GM21717 (cell line): ENCODE measurements around the gene BIVM.

Source experiments
- ATAC-seq: cut with Tn5 transposase; IDR thresholded peaks from one replicate; pipeline ENCODE4 v1.9.1; 2021; ENCODE audit warnings: mild to moderate bottlenecking, moderate library complexity; ENCODE audit not compliant: unreplicated experiment

BIVM gene

DNA sequence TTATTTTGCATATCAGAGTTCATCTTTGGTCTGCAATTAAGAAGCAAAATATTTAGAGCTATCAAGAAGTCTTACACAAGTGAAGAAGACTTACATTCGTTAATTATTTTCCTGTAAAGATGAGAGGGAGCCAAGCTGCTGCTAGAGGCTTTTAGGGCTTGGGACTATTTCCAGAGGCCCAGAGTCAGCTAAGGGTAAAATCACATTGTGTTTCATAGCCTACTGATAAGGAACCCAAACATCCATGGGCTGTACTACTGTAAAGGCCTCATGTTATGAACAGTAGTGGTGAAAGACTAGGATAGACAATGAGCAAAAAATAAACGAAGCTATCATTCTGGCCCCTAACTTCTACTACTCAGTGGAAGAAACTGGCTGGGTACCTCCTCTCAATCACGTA lies 14.4 kb upstream of the BIVM start:
- no peak for ATAC-seq

DNA sequence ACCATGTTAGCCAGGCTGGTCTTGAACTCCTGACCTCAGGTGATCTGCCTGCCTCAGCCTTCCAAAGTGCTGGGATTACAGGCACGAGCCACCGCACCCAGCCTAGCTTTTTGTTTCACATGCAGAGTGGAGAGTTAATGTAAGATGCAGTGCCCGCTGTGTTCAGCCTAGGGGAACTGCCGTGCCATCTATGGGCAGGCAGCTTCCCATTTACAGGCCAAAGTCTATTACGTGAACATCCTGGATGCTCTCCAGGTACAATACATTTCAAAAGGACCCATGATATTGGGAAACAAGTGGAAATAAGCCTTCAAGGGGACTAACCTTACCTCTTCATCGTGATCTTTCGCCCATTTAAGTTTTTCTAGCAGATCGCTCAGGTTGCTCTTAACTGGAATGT lies 10.2 kb upstream of the BIVM start:
- no peak for ATAC-seq

DNA sequence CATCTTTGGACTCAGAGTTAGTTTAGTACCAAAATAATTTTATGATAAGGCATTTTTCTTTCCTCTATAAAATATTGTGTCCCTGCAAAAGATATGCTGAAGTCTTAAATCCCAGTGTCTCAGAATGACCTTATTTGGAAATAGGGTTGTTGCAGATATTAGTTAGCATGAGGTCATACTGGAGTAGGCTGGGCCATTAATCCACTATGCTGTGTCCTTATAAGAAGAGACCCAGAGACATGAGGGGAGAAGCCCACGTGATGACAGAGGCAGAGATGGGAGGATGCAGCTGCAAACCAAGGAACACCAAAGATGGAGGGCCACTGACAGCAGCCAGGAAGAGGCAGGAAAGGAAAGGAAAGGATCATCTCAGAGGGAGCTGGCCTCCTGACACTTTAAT lies 6.5 kb upstream of the BIVM start:
- ATAC-seq = no peak

DNA sequence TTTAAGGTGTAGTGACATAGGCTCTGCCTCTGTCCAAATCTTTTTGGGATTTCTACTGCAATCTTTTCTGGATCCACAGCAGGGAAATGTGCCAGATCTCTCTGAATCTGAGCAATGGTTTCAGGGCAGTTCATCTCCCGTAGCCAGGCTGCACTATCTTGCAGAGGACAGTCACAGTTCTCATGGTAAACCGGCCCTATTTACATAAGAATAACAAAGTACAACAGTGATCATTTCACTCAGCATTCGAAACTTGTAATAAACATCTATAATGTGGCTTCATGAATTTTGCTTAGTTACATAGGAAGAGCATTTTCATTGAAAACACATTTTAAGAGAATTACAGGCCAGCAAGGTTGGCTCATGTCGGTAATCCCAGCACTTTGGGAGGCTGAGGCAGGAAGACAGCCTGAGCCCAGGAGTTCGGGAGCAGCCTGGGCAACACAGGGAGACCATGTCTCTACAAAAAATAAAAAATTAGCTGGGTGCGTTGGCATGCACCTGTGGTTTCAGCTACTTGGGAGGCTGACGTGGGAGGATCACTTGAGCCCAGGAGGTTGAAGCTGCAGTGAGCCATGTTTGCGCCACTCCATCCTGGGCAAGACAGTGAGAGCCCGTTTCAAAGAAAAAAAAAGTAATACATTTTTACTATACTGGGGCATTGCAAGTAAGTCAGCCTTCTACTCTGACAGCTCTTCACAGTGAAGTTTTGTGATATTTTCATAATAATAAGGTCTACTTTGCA lies 5.1 kb upstream of the BIVM start:
- no peak for ATAC-seq

DNA sequence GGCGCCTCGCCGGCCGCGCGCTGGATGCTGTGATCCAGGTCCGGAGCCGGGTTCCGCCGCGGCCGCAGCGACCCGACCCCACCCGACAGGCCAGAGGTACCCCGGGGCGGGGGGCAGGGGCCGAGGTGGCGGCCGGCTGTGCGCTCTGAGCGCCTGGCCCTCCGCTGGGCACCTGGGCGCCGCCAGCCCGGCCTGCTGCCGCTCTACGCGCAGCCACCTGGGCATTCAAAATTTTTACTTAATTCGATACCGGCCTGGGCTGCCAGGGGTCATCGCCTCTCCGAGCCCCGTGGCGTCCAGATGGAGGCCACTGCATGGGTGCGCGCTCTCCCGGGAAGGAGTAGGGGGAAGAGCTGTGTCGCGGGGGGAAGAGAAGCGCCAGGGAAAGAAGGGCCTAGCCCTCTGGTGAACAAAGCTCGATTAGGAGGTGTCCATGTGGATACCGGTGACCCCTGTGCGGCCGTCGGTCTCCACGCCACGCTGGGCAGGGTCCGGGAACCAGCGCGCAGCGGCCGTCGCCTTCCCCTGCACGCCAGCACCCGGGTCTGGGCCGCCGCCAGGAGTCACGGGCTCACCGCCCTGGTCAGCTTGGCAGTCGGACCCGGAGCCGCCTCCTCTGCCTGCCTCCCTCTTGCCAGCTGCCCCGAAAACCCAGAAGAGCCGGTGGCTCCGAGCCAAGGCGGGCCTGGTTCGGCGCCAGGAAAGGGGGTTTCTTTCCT lies 666 bp downstream of the BIVM start:
- ATAC-seq = peak; percentile 5

DNA sequence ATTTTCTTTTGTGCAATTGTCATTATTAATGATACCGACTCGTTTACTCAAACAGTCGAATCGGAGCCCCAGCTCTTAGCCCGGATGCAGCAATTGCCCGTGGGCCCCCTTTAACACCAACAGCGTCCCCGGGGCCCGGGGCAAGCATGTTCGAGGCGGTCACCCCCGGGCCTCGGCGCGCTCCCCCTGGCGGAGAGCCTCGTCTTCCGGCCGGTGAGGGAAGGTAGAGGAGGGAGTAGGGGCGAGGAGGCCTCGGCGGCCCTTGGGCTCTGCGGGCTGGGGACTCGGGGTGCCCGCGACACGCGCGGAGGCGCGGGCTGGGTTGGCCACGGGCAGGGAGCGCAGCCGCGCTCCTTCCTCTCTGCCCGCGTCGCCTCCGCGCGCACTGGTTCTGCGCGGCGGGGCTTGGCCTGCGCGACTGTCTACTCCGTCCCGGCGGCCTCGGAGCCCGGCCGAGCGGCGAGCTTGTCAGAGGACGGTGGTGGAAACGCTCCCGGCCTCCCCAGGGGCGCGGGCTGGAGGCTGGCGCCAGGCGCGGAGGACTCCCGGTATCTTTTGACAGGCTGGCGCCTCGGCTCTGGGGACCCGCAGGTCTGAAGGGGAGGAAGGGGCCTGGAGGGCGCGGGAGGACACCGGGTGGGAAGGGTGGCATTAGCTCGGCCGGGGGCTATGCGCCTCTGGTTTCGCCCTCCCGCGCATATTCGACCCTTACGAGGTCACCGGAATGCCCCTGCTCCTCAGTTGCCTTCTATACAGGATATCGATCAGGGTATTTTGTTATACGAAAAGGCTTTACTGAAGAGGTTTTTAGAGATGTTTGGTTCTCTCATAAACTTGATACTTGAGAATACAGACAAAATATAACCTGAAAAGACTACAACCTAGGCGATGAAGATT lies 1.5 kb downstream of the BIVM start:
- peak; percentile 80 for ATAC-seq

DNA sequence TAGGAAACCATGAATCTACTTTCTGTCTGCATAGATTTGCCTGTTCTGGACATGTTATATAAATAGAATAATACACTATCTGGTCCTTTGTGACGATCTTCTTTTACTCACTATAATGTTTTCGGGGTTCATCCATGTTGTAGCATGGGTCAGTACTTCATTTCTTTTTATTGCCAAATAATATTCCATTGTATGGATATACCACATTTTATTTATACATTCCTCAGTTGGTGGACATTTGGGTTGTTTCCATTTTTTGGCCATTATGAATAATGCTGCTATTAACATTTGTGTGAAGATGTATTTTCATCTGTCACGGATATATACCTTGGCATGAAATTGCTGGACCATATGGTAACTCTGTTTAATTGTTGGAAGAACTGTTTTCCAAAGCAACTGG lies 6.8 kb downstream of the BIVM start:
- ATAC-seq = no peak

DNA sequence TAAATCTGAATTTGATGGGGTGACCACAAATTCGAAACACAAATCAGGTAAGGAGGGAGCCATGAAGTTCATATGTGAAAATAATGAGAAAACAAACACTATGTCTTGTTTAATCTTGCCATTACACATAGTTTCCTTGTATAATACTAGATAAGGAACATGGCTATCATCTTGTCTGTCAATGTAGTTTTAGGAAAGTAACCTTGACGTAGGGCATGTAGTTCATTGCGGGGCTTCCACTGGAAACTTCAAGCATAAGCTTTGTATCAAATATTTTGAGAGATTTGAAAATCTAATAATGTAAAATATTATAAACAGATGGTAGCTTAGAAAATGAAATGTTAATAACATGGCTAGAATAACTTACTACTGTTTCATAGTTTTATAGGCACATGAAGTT lies 8.8 kb downstream of the BIVM start:
- ATAC-seq = no peak

DNA sequence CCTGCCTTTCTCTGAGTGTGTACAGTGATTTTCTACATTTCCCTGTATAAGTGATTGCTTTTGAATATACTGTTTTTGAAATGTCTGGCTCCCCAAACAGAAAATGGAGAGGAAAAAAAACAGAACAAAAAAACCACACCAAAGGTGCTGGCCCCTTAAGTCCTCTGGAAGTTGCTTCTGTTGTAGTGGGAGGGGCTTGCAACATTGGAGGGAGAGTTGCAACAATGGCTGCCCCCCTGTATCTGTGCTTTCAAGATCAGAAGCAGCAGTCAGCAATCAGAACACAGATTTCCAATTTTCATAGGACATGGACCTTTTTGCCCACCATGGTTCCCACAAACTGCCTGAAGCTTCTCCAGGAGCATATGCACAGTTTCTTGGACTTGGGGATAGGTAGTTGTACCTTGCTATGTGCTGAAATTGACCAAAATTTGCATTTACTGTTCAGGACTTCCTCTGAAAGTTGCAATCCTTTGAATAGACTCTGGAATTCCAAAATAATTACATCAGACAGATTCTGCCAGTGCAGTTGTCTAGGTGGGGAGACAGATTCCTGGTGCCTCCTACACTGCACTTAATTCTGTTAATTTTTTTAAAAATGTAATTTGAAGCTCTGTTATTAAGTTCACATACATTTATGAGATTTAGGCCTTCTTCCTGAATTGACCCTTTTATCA lies 13.8 kb downstream of the BIVM start:
- ATAC-seq = peak; percentile 53

DNA sequence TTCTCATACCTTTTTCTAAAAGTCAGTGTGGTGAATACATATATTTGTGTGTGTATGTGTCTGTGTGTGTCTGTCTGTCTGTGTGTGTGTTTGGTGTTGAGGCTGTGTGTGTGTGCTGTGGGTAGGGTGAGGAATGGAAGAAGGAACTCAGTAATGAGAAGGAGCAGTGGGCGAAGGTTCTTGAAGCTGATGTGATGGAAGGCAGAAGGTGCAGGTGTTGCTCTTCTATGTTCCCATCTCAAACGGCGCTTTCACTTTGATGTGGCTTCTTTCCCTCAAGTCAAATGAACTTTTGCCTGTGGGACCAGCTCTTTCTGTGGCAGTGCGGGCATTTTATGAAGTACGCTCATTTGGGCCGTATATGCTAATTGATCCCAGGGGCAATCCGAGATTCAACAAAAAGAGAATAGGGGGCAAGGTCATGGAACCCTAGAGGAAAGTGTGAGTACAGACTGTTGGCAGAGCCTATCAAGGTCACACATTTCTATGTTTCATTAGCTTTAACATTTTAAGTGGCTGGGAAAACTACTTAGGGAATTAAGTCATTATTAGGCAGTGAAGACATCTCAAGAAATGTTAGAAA lies 15.2 kb downstream of the BIVM start:
- no peak for ATAC-seq

DNA sequence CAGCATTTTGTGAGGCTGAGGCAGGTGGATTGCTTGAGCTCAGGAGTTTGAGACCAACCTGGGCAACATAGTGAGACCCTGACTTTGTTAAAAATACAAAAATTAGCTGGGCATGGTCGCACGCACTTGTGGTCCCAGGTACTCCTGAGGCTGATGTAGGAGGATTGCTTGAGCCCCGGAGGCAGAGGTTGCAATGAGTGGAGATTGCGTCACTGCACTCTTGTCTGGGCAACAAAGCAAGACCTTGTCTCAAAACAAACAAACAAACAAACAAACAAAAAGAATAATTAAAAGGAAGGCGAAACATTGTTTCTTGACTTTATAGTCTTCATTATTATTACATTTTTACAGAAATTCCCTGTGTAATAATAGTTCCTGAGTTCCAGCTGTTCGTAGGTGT lies 15.9 kb downstream of the BIVM start:
- no peak for ATAC-seq

DNA sequence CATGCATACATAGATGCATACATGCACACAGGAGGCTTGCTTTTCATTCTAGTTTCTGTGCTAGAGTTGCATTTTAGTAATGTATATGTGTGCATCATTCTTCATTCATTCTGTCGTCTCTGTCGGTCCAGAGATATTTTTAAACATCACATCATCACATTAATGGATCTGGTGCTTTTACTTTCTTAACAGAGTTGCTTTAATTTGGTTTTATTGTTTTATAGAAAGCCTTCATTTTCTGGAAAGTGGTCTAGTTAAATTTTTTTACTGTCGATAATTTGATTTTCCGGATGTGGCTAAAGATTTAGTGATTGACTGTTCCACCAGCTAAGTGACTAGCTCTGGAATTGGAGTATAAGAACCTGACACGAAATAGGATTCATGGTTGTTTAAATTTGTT lies 16.9 kb downstream of the BIVM start:
- no peak for ATAC-seq

DNA sequence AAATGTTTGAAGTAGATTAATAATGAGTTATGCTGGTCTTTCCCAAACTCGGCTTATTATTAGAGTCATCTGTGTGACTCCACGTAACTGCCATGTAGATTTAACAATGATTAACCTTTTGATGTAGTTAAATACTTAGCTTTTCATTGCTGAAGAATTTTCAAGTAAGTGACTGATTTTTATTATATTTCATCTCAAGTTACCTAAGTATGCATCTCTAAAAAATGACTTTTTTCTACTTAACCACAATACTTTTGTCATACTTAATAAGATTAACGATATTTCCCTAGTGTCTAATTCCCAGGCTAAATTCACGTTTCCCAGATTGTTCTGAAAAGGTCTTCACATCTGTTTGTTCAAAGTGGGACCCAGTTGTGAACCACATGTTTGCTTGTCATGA lies 17.8 kb downstream of the BIVM start:
- no peak for ATAC-seq

DNA sequence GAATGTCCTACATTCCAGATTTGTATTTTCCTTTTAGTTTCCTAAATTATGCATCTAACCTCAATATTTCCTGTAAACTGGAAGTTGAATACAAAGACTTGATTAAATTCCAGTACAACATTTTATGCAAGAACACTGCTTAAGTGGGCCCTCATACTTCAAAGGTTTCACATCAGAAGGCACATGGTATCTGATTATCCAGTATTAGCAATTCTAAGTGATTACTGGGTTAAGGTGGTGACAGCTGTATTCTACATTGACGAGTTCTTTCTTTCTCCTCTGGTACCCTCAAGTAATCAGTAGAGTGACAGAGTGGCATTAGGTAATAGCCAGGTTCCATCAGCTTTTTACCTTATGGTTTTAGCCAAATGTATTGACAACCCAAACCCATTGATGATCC lies 18.3 kb downstream of the BIVM start:
- no peak for ATAC-seq

DNA sequence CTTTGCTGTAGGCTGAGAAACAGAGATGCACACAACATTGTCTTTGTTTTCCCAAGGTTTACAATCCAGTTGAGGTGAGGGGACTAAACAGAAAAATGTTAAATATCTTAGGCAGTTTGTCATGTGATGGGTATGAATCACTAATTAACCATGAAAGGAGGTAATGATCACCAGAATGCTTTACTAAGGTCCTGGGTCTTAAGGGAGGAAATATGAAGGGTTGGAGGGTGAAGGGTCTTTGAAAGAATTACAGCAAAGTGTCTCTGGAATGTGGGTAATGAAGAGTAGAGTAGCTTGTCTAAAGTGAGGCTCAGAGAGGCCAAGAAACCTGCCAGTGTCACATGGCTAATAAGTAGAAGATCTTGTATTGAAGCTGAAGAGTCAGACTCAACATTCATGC lies 19.0 kb downstream of the BIVM start:
- no peak for ATAC-seq

DNA sequence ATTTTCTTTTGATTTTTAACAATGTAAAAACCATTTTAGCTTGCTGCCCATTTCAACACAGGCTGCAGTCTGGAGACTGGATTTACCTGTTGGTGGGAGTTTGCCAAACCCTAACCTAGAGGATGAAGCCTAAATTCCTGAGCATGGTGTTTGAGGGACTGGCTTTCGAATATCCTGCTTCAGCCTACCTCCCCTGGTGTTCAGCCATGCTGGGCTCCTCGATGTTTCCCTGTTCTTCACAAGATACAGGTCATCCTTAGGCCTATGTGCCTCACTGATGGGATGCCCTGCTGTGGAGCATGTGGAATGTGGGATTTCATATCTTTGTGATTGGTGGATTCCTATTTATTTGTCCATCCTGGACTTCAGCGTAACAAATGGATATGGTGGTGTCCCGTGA lies 26.5 kb downstream of the BIVM start:
- ATAC-seq = no peak

DNA sequence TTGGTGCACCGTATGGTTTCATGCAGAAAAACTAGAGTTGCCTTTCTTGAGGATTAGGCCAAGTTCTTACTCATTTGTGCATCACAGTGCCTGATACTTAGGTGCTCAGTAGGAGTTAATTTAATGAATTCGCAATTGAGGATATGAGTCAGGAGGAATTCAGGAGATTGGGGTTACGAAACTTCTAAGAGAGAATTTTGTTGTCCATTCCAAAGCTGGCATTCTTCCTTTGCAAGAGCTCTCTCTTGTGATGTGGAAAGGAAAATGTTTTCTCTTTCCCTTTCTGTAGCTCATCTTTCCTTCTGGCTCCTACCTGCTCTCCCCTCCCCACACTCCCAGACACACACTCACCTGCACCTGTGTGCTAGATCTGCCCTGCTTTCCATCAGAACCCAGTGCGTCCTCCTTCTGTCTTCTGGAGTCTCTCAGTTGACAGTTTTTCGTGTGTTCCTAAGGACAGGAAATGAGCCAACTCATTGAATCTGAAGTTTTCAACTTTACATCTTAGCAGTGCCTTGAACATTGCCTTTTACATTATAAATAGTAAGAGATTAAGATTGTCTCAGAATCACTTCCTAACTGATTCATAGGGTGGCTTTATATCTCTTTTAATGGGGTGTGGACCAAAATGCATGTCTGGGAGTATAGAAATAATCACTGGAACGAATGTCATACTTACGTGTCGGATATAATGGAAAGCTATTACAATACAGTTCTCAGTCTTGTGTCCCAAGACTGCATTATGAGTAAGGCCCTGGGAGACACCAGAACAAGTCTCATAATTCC lies 27.2 kb downstream of the BIVM start:
- ATAC-seq = no peak

DNA sequence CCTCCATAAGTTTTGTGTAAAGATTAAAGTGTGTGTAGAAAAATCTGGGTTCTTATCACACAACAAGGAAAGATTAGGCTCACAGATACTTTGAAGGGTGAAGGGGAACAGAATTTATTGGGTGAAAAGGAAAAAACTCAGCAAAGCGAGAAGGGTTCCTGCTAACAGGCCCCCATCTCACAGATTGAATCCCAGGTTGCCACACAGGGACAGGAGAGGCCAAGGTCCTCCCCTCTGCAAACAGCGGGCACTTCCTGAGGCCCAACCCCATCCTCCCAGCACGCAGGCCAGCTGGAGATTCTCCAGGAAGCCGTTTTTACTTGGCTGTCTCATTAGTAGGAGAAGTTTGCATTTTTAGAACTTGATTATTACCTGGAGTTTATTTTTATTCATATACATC lies 31.7 kb downstream of the BIVM start:
- ATAC-seq = no peak

DNA sequence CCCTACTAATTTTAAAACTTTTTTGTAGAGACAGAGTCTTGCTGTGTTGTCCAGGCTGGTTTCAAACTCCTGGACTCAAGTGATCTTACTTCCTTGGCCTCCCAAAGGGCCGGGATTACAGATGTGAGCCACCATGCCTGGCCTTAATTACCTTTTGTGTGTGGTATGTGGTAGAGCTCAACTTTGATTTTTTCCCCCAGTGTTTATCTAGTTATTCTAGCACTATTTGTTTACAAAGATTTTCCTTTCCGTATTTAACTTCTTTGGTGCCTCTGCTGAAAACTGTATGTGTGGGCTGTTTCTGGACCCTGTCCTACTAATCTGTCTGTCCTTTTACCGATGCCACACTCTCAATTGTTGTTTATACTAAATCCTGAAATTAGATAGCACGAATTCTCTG lies 37.6 kb downstream of the BIVM start:
- ATAC-seq = no peak

DNA sequence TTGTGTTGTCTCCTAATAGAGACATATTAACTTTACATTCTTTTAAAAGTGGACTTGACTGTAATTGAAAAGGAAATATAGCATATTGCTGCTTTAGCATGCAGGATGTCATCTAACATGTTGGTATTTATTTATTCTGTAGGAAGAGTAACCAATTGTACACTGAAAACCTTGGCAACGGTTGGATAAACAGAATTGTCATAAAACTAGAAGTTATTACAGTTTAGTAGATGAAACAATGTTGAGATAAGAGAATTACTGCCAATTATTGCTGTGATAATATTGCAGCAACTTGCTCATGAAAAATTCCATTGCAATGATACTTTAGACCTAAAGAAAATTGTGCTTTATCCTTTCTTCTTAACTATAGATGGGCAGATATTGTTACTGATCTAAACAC lies 39.4 kb downstream of the BIVM start:
- ATAC-seq = no peak
